Transverse colon (tissue), 4 donors: Measurements from ENCODE around the gene SCAPER. TPM values are rescaled to one million over a fixed set of nuclear protein-coding genes. Genes with fewer than 3 reads are reported as not detected.

Source experiments
- DNase-seq: peaks from one replicate; pipeline ENCODE4 v3.0.0-alpha.2; 2019
- H3K27ac ChIP-seq, 4 donors: fragments of 200-600 bp; sonication (generic); 2 replicates each; pipeline ENCODE4 v1.5.1; 2016 to 2018; ENCODE audit warnings: inconsistent platforms in 4 of 4
- H3K27me3 ChIP-seq: fragments of 200-600 bp; sonication (generic); 2 replicates; pipeline ENCODE4 v1.5.1; 2017; ENCODE audit warnings: inconsistent platforms
- H3K36me3 ChIP-seq, 4 donors: fragments of 200-600 bp; sonication (generic); 2 replicates each; pipeline ENCODE4 v1.5.1; 2017 to 2019; ENCODE audit warnings: inconsistent platforms in 4 of 4
- H3K4me1 ChIP-seq, 4 donors: fragments of 200-600 bp; sonication (generic); 2 replicates each; pipeline ENCODE4 v1.5.1; 2017 to 2020; ENCODE audit warnings: inconsistent platforms in 4 of 4
- H3K4me3 ChIP-seq, 4 donors: fragments of 200-600 bp; sonication (generic); 1 replicate in 1 of 4; 2 replicates in 3 of 4; pipeline versions ENCODE4 v1.5.1 to v1.6.1; 2017 to 2019; ENCODE audit warnings: inconsistent platforms in 4 of 4
- H3K9me3 ChIP-seq, 2 donors: fragments of 200-600 bp; sonication (generic); 2 replicates each; pipeline ENCODE4 v1.5.1; 2017 to 2019; ENCODE audit warnings: inconsistent platforms in 2 of 2
- EP300 ChIP-seq: sonication (generic); formaldehyde crosslinking; IDR thresholded peaks from one replicate; pipeline ENCODE4 v1.6.1; 2017; ENCODE audit warnings: antibody characterized with exemption, low read depth
- POLR2A ChIP-seq: fragments of 450-650 bp; IDR thresholded peaks from one replicate; pipeline ENCODE4 v1.6.1; 2016; ENCODE audit warnings: antibody characterized with exemption, mild to moderate bottlenecking, moderate library complexity
- POLR2AphosphoS5 ChIP-seq, 3 donors: sonication (generic); formaldehyde crosslinking; IDR thresholded peaks; one replicate each; pipeline ENCODE4 v1.6.1; 2016; ENCODE audit warnings: antibody characterized with exemption in 3 of 3
- WGBS, 2 donors: methylation state at CpG; one replicate each; pipeline ENCODE4 v1.1.5; 2018; ENCODE audit warnings: low coverage in 1 of 2; 5-methylcytosine and 5-hydroxymethylcytosine counted together
- in situ Hi-C, 4 donors: fragments of 200-750 bp; cut with MboI; loops; one replicate each; pipeline versions ENCODE4 v1.15.0 to v1.15.1; 2017; ENCODE audit warnings: low sequenced_read_pairs in 3 of 4, low pct_ligation_motif_present in 1 of 4, low pct_unique_long_range_greater_than_20kb in 1 of 4
- intact Hi-C: fragments of 100-400 bp; cut with DNase I; formaldehyde crosslinking; loops from one replicate; pipeline ENCODE4 v1.15.1; 2023; ENCODE audit warnings: low total_unique reads
- total RNA-seq, 4 donors: library from RNA; depleted of rRNA; stranded (reverse); fragments of >200 nt; gene quantifications; one replicate each; pipeline ENCODE4 v1.1.0, GENCODE V29; 2016
- TF ChIP-seq, protein P1 (sequence below), 5 experiments: fragments of 200-600 bp in 3 of 5; fragments of 450-650 bp in 2 of 5; sonication (generic) in 3 of 5; IDR thresholded peaks; 1 replicate in 2 of 5; 2 replicates in 3 of 5; pipeline ENCODE4 v1.5.1; 2016 to 2017; ENCODE audit warnings: antibody characterized with exemption in 5 of 5, inconsistent platforms in 3 of 5, mild to moderate bottlenecking in 2 of 5, moderate library complexity in 1 of 5

SCAPER gene
- total RNA-seq, 4 donors from 2014 or later: 31.8 to 121 (median 48.7) TPM

- H3K36me3 ChIP-seq: no peaks in the 10 kb centered on the region
- no peaks in the 10 kb centered on the region for H3K27me3 ChIP-seq
- H3K27ac ChIP-seq: no peak overlapping the region
- in situ Hi-C loops (no loop called here), intact Hi-C loops (no loop called here)
- TF ChIP-seq EP300: no peak
- no peak for TF ChIP-seq POLR2AphosphoS5 (IDR thresholded peaks at IDR 0.05)
- TF ChIP-seq, protein P1, sequence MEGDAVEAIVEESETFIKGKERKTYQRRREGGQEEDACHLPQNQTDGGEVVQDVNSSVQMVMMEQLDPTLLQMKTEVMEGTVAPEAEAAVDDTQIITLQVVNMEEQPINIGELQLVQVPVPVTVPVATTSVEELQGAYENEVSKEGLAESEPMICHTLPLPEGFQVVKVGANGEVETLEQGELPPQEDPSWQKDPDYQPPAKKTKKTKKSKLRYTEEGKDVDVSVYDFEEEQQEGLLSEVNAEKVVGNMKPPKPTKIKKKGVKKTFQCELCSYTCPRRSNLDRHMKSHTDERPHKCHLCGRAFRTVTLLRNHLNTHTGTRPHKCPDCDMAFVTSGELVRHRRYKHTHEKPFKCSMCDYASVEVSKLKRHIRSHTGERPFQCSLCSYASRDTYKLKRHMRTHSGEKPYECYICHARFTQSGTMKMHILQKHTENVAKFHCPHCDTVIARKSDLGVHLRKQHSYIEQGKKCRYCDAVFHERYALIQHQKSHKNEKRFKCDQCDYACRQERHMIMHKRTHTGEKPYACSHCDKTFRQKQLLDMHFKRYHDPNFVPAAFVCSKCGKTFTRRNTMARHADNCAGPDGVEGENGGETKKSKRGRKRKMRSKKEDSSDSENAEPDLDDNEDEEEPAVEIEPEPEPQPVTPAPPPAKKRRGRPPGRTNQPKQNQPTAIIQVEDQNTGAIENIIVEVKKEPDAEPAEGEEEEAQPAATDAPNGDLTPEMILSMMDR (IDR thresholded peaks at IDR 0.05): no peak
- no peak for TF ChIP-seq POLR2A
- 74 to 96% methylated on average over 2 of the region's 2 CpGs for WGBS, 2 donors
- no peak overlapping the region for H3K4me3 ChIP-seq
- H3K4me1 ChIP-seq: no peaks in the 10 kb centered on the region
- H3K9me3 ChIP-seq: no peaks in the 10 kb centered on the region
- no peak for DNase-seq
Observed at GRCh38 chr15:76483752-76484151, 421.4 kb downstream of the SCAPER start.

DNA sequence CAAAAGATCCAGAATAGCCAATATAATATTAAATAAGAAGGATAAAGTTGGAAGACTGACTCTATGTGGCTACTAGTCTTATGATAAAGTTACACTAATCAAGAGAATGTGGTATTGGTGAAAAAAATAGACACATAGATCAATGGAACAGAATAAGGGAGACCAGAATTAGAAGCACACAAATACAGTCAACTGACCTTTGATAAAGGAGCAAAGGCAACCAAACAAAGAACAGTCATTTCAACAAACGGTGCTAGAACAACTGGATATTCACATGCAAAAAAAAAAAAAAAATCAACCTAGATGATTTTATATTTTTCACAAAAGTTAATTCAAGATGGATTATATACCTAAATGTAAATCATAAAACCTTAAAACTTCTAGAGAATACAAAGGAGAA is 422.1 kb downstream of the SCAPER start:
- H3K9me3 ChIP-seq: no peaks in the 10 kb centered on the region
- in situ Hi-C loops (no loop called here), intact Hi-C loops (no loop called here)
- no peak for DNase-seq
- H3K4me1 ChIP-seq: no peaks in the 10 kb centered on the region
- H3K4me3 ChIP-seq: no peak overlapping the region
- no peak for TF ChIP-seq POLR2AphosphoS5 (IDR thresholded peaks at IDR 0.05)
- H3K27ac ChIP-seq: no peak overlapping the region
- no peaks in the 10 kb centered on the region for H3K27me3 ChIP-seq
- 65 to 71% methylated on average over 1 of the region's 1 CpG for WGBS, 2 donors
- H3K36me3 ChIP-seq: no peaks in the 10 kb centered on the region

DNA sequence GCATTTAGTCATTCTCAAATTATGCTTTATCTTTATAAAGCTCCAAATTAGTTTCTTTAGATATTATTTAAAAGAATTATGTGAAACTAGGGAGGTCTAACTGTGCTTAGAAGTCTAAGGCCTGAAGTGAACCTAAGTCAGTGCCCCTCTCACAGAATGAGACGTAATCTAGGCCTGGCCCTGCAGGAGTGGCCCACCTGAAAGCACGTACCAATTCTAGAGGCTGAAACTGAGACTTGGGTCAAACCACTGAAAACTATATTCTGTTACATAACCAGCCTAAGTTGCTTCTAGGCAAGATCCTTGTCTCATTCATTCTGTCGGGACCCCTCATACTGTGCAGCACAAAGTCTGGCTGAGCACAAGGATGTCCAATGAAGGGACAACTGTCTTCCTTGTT is 424.9 kb downstream of the SCAPER start:
- H3K27ac ChIP-seq: no peak overlapping the region
- H3K4me1 ChIP-seq: no peaks in the 10 kb centered on the region
- TF ChIP-seq POLR2A: no peak
- TF ChIP-seq, protein P1 (IDR thresholded peaks at IDR 0.05): no peak
- no peak for TF ChIP-seq POLR2AphosphoS5 (IDR thresholded peaks at IDR 0.05)
- TF ChIP-seq EP300: no peak
- no peak overlapping the region for H3K4me3 ChIP-seq
- in situ Hi-C loops: no loop called here
- H3K9me3 ChIP-seq: no peaks in the 10 kb centered on the region
- no peaks in the 10 kb centered on the region for H3K27me3 ChIP-seq
- intact Hi-C loops: no loop called here
- H3K36me3 ChIP-seq: no peaks in the 10 kb centered on the region
- WGBS, 2 donors: 84 to 100% methylated on average over 2 to 3 of the region's 3 CpGs
- no peak for DNase-seq

- DNase-seq: no peak
- Histone ChIP-seq H3K4me1 (no peaks in the 10 kb centered on the region), H3K9me3 (peaks cover 5% of the 10 kb centered on the region in 2 donors), H3K4me3 (no peak overlapping the region), H3K27ac (no peak overlapping the region), H3K36me3 (peaks cover 0 to 22% (median 2%) of the 10 kb centered on the region in 4 donors), H3K27me3 (no peaks in the 10 kb centered on the region)
- in situ Hi-C loops (no loop called here), intact Hi-C loops (no loop called here)
- no peak for TF ChIP-seq POLR2AphosphoS5 (IDR thresholded peaks at IDR 0.05)
- TF ChIP-seq POLR2A: no peak
- TF ChIP-seq, protein P1 (IDR thresholded peaks at IDR 0.05): no peak
- no peak for TF ChIP-seq EP300
Observed at GRCh38 chr15:76470691-76471090, 434.4 kb downstream of the SCAPER start.

GRCh38 chr15:76468722-76469121 is 436.4 kb downstream of the SCAPER start:
- DNase-seq: no peak
- TF ChIP-seq POLR2AphosphoS5 (IDR thresholded peaks at IDR 0.05): no peak
- TF ChIP-seq, protein P1 (IDR thresholded peaks at IDR 0.05): no peak
- no peak for TF ChIP-seq EP300
- TF ChIP-seq POLR2A: no peak
- 92 to 100% methylated on average over 2 of the region's 2 CpGs for WGBS, 2 donors
- Histone ChIP-seq H3K27me3 (no peaks in the 10 kb centered on the region), H3K9me3 (peaks cover 6 to 8% of the 10 kb centered on the region in 2 donors), H3K36me3 (peaks cover 0 to 22% (median 2%) of the 10 kb centered on the region in 4 donors), H3K4me1 (no peaks in the 10 kb centered on the region), H3K4me3 (no peak overlapping the region), H3K27ac (no peak overlapping the region)
- in situ Hi-C loops (no loop called here), intact Hi-C loops (no loop called here)
